SK-MEL-5 (cell line): ENCODE data around the gene DISC1. TPM values are rescaled to one million over a fixed set of nuclear protein-coding genes. Genes with fewer than 3 reads are reported as not detected.
"Not testable (repeated sequence)": the region's sequence is repeated elsewhere in the genome, so short reads cannot be mapped to it uniquely, and the experiment has no call there.

Source experiments
- DNase-seq: peaks from one replicate; pipeline ENCODE4 v3.0.0-alpha.2; 2016; ENCODE audit warnings: low read depth, low spot score
- in situ Hi-C: cut with HindIII; loops from 2 replicates; pipeline ENCODE4 v1.10.0; 2016; ENCODE audit warnings: low sequenced_read_pairs, high pct_unique_total_duplicates, low pct_unique_long_range_greater_than_20kb
- total RNA-seq: library from RNA; depleted of rRNA; stranded (reverse); fragments of >200 nt; shearing (Covaris generic); gene quantifications from 2 replicates; pipeline ENCODE4 v1.2.3, GENCODE V29; 2014

DISC1 gene
- total RNA-seq, 1 experiment from 2014 or later: 5.4 TPM

DNA sequence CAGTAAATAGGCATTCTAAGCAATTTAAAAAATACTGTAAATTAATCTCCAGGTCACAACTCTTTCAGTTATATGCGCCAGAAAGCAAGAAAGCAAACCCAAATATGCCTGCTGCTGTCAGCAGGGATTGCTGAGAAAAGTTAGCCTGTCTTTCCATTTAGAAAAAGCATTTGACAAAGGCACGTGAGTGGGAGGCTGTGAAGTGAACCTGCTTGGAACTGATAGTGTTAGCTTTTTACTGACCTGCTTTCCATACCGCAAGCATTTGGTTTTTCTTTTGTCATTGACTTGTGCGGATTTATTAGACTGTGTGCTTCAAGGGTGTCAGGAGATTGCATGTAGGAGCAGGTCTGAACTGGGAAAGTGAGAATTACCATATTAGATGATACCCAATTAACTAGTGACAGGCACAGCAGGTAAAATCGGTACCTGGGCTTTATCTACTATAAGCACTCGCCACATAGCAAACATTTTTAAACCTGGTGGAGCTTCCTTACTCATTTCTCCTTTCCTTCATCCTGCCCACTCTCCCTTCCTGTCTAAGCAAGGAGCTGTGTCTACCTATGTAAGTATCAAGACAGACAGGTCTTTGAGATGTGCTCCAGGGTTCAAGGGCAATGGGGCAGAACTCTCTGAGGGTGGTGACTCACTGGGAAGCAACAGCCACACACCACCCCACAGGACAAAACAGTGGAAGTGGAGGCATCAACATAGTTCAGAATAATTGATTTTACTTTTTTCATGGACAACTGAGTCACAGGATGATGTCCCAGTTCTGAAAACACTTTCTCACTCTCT, 323.9 kb downstream of the DISC1 start:
- in situ Hi-C loops: no loop called here

DNA sequence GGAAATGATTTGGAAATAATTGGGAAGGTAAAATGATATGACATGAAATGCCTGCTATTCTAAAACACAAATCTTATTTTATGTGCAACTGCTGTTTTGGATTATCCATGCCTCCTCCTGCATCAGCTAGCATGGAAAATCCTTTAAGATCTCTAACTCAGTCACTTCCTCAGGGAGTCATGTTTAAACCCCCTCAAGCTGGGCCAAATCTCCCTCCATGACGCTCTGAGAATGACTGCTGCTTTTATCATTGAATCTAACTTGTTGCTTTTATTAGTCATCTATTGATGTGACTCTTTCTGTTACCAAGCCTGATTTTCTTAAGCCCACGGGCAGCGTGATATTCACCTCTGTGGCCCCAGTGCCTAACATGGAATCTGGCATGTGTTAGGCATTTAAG, 324.8 kb downstream of the DISC1 start:
- no peak for DNase-seq
- in situ Hi-C loops: no loop called here

More for the DNA sequence above, 323.9 kb downstream of the DISC1 start:
- no peak for DNase-seq

DNA sequence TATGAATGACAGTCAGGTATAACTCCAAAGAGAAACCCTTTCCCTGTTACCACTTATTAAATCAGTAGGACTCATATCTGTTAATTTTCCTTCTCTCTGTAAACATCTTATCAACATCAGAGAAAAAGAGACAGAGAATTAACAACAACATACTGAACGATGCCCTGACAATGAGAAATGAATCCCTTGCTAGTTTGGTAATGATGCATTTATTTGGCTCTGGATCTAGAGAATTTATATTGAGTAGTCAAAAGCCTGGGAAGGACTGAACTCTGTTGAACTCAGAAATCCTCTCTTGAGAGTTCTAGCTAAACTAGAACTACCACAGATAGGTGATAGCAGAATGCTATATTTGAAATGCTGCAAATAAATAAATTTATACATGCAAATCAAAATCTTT, 325.6 kb downstream of the DISC1 start:
- DNase-seq: no peak
- in situ Hi-C loops: no loop called here

DNA sequence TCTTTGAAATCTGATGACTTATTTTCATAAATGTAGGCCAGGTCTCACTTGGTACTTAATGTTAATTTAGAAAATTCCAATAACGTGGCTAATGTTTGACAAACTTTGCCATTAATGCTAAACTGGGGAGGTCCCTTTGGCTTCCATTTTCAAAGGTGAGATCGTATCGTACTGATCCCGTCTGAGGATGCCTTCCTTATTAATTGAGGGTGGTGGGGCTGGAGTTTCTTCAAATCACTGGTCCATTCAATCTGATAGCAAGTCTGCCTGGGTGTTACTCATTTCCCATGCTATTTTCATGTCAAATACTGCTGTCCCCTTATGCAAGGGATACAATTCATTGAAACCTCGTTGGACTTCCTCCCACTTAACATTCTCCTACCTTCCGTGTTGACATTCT, 327.1 kb downstream of the DISC1 start:
- in situ Hi-C loops: no loop called here
- DNase-seq: no peak

DNA sequence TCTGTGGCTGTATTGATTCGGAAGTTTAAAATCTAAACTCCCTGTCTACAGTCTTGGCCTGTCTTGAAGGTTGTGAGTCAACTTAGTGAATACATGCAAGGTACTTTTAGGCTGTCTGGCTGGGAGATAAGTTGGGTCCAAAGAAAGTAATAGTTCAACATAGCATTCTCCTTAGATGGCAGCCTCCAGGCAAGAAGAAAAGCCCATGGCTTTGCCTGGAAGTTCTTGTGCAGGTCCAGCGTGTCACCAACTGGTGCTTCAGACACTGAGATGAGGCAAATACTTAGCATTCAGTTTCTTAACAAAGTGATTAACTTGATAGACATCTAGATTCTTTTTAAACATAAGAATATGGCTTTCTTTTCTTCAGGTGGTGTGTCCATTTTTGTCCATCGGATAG, 328.2 kb downstream of the DISC1 start:
- no peak for DNase-seq
- in situ Hi-C loops: no loop called here

DNA sequence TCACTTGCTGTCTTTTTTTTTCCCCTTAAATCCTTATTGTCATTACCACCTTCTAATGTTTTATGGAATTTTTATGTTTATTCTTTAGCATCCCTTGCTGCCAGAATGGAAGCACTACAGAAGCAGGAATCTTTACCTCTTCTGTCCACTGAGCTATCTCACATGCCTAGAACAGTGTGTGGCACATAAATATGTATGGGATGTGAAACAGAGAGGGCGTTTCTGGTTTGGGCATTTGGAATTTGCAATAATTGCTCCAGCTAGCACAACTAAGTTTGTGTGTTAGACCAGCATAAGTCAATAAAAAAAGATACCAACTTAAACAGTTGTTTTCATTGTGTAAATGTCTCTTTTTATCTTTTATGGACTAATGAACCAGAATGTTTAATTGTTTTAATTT, 330.8 kb downstream of the DISC1 start:
- no peak for DNase-seq
- in situ Hi-C loops: no loop called here

DNA sequence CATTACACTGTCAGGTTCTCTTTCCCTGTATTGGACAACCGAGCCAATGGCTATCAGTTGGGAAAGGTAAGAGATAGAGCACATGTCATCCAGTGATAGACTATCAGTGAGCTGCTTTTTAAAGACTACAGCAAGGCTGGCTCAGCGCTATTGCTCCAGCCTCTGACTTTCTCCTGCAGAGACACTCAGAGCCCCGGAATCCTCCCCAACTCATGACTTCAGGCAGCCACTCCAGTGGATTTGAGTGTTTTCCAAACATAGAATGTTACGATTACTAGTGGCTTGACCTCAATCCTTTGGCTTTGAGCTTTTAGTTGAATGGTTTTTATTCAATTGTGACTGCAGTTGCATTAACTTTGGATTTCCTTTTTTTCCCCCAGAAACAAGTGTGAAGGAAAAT, 331.9 kb downstream of the DISC1 start:
- in situ Hi-C loops: no loop called here
- DNase-seq: no peak

DNA sequence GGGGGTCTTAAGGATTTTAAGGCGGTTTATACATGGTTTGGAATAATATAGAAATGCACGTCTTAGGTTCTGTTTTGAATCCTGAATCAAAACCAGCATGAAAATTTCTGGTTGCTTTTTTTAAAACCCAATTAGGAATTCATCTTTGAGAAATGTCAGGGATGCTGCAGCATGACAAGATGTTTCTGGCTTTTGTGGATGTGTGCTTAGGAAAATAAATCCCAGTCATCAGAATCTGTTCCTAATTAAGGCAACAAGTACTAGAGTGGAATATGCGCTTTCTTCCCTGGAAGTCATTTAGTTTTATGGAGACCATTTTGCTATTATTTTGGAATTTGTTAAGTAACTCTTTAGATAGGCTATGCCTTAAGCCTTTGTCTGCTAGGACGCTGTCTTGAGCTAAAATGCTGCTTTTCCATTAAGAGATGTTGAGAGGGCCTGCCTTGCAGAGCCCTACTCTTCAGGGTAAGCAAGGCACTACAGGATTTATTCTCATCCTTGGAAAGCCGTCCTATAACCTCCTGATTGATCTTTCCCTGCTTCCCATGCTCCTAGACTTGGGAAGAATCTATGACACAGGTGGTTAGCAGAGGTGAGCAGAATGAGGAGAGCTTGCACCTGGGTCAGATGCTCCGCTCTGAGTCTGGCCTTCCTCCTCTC, 332.8 kb downstream of the DISC1 start:
- in situ Hi-C loops: no loop called here
- DNase-seq: no peak

DNA sequence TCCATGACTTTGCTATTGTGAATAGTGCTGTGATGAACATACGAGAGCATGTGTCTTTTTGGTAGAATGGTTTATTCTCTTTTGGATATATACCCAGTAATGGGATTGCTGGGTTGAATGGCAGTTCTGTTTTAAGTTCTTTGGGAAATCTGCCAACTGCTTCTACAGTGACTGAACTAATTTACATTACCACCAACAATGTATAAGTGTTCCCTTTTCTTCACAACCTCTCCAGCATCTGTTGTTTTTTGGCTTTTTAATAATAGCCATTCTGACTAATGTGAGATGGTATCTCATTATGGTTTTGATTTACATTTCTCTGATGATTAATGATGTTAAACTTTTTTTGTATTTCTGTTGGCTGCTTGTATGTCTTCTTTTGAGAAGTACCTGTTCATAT, 335.2 kb downstream of the DISC1 start:
- in situ Hi-C loops: not testable (repeated sequence)

DNA sequence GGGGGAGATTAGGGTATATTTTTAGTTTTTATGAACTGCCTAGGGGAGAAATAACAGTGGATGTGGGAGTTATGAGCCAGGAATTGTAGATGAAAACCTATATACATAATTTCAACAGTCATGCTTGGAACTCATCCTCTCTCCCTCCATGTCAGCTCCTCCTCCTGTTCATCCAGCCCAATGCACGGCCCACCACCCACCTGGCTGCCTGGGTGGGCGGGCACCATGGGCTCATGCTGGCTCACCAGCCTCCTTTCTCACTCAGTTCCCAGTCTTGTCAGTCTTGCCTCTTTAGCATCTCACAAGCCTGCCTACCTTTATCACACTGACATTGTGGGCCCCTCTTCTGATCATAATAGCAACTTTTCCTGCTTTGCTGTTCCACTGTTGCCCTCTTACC, 336.0 kb downstream of the DISC1 start:
- no peak for DNase-seq
- in situ Hi-C loops: no loop called here

More for the DNA sequence above, 335.2 kb downstream of the DISC1 start:
- peak; percentile 65 for DNase-seq

DNA sequence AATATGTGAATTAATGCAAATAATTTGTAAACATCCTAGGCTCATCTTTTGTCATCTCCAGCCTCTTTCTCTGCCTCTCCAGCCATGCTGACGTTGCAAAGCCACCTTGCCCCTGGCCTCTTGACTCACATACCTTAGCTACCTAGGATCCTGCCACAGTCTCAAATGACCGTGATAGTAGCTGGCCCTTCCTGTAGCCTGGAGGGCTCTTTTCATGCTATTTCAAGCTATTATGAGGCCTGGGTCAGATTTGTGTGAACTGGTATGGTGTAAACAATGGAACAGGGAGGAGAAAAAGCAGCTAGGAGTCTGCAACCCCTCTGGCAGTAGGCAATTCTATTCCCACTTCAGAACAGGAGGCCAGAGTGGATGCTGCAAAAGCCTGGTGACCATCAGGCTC, 337.7 kb downstream of the DISC1 start:
- no peak for DNase-seq
- in situ Hi-C loops: no loop called here

DNA sequence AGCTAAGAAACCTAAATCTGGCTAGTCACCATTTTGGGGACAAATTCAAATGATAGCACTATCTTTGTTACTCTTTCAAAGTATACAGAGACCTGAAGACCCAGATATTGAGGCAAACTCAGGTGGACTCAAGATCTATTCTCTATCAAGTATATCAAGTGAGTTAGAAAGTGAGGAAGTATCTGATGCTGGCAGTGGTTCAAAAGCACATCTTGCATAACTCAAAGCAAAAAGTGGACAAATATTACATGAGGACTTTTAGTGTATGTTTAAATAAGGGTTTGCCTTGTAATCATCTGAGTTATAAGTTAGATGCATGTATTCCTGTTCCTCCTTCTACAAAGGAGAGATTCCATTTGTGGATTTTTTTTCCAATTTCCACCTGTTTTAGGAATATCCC, 338.4 kb downstream of the DISC1 start:
- DNase-seq: no peak
- in situ Hi-C loops: no loop called here

DNA sequence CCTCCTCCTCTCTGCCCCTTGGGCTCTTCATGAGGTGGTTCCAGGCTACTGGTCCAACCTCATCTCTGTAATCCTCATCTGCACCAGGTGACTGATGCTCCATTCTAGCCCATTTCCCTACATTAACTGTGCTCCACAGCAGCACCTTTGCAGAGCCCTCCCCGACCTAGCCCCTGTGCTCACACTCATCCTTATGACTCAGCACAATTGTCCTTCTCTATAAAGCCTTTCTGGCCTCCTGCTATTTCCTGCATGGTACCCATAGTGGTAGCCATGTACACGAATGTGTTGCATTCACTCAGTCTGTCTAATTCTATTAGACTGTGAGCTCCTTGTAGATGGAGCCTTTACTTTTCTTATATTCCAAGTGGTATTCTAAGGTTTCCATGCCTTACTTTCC, 339.0 kb downstream of the DISC1 start:
- no peak for DNase-seq
- in situ Hi-C loops: no loop called here

DNA sequence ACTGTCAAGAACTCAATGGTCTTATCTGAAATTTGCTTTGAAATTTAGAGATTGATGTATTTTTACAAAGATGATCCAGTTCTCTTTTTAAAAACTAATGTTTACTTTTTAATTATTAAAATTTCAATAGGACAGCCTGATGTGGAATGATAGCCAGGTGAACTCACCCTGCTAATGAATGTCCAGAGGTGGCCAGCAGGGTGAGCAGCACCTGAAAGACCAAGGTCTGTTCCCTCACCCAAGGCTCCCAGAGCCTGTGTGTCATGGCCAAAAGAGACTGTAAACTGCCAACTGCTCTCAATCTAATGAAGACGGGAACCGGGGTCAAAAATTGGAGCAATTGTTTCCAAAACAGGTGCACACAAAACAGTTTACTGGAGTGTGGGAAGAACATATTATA, 340.4 kb downstream of the DISC1 start:
- in situ Hi-C loops: no loop called here
- DNase-seq: no peak

DNA sequence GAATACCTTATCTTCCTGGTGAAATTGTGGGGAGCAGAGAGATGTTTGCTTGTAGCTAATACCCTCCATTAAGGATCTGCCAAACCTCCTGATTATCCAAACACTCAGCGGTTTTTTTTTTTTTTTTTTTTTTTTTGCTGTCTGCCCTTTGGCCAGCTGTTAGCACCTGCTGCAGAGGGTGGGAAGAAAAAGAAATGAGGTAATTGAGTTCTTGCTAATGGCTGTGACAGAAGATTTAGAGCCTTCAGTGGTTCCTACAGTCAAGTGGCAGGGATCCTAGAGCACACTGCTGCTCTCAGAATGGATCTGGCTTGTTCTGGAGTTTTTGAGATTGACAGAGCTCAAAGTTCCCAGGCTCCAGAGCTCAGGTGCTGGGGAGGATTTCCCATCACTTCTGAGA, 342.5 kb downstream of the DISC1 start:
- no peak for DNase-seq
- in situ Hi-C loops: no loop called here

DNA sequence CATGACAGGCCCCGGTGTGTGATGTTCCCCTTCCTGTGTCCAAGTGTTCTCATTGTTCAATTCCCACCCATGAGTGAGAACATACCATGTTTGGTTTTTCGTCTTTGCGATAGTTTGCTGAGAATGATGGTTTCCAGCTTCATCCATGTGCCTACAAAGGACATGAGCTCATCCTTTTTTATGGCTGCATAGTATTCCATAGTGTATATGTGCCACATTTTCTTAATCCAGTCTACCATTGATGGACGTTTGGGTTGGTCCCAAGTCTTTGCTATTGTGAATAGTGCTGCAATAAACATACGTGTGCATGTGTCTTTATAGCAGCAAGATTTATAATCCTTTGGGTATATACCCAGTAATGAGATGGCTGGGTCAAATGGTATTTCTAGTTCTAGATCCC, 343.2 kb downstream of the DISC1 start:
- in situ Hi-C loops, DNase-seq: not testable (repeated sequence)

DNA sequence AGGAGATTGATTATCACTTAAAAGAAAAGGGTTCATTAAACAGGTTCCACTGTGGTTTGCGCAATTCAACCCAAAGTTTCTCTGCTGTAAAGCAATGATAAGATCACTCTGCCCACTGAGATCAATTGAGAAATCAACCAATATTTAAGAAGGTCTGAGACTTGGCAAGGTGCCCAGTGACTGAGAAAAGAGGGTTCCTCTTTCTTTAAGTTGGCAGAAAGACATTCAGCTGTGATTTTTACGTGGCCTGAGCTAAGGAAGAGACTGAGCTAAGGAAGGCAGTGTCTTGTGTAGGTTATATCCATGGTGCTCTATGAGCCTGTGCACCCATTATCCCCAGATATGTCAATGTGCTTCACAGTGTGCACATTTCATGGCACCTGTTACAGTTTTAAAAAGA, 344.1 kb downstream of the DISC1 start:
- DNase-seq: no peak
- in situ Hi-C loops: no loop called here

DNA sequence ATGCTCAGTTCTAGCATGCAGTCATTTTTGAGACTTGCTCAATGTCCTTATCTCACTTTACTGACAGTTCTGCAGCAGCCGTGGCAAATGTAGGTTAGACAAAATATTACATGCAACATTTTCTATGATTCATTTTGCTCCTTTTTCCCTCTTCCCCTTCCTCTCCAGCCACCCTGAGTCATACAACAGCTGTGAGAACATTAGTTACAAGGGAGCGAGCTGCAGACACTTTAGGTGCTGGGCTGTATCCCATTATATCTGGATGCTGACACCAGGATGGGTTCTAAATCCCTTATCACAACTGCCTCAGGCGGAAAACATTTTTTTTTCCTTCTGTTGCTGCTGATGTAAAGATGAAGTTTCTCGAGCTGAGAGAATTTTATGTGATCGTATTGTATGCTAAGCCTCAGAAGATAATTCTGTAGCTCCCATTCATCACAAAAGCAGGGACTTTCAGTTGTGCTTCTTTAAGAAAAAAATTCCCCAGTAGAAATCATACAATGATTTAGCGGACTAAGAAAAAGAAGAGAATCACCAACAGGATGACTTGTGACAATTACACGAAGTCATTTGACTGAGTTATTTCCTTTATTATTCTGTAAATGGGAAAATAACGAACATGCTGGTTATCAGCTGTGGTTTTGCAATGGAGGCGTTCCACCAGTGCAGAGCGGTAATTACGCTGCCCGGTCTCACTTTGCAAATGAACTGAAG, 345.0 kb downstream of the DISC1 start:
- in situ Hi-C loops: no loop called here
- DNase-seq: no peak

DNA sequence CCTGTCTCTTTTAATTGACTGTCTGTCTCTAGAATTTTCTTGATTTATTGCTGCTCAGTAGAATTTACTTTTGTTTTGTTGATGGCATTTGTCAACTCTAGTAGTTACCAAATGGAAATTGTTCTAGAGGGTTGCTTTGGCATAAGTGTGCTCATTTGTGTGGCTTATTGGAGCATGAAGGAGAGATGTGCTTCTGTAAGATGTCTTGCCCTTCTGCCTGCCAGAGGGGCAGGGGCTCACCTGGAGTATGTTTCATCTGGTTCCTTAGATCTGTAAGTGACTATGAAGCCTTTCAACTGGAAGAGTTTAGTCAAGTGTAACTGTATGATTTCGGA, 345.5 kb downstream of the DISC1 start:
- no peak for DNase-seq
- in situ Hi-C loops: no loop called here
